GM18867 (cell line): ENCODE results near the gene MTOR.
A peak's percentile ranks its signal among the peaks of the same experiment; 100 is the strongest.

Experiments
- ATAC-seq: cut with Tn5 transposase; IDR thresholded peaks from one replicate; pipeline ENCODE4 v1.9.1; 2021; ENCODE audit warnings: mild to moderate bottlenecking, moderate library complexity; ENCODE audit not compliant: unreplicated experiment

MTOR gene

DNA sequence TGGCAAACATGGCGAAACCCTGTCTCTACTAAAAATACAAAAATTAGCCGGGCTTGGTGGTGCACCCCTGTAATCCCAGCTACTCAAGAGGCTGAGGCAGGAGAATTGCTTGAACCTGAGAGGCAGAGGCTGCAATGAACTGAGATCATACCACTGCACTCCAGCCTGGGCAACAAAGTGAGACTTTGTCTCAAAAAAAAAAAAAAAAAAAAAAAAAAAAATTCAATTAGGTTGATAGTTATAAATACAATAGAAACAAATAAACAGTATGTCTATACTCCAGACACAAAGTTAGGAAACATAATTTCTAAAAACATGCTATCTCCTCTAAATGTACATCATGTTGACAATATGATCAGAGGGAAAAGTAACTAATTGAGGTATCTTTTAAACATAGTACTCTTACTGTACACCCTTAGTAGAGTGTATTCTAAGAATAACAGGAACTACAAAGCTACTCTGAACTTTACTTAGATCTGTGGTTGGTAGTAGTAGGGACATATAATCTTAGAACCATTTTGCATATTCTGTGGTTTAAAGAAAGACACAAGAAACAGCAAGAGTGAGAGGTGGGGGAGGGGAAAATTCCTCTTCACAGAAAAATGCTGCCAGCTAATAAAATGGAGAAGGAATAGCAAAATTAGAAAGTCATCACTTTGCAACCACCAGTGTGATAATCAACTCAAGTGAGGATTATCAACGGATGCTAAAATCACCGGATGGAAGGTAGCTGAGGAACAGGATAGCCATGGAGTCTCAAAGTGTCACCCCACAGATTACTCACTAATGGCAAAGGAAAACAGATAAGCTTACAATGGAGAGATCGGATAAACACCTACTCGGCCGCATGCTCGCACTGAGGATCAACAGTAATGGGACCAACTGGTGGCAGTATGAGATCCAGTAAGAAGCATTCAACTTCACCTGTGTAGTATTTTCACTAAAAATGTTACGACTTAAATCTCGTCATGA lies 35.0 kb downstream of the MTOR start:
- ATAC-seq, result peak; percentile 80

DNA sequence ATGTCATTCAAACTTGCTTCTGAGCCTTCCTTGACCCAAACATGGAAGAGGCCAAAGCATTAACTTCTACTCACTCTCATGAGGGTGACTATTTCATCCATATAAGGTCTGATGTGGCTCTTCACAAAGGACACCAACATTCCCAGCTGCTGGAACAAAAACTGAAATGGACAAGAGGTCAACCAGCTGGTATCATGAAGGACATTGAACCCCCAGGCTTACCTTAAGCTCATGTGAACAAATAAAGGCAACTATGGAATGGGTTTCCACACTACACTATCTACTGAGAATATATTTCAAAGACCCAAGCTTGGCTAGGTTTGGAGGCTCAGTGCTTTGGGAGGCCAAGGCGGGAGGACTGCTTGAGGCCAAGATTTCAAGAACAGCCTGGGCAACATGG lies 46.3 kb downstream of the MTOR start:
- ATAC-seq, result no peak

DNA sequence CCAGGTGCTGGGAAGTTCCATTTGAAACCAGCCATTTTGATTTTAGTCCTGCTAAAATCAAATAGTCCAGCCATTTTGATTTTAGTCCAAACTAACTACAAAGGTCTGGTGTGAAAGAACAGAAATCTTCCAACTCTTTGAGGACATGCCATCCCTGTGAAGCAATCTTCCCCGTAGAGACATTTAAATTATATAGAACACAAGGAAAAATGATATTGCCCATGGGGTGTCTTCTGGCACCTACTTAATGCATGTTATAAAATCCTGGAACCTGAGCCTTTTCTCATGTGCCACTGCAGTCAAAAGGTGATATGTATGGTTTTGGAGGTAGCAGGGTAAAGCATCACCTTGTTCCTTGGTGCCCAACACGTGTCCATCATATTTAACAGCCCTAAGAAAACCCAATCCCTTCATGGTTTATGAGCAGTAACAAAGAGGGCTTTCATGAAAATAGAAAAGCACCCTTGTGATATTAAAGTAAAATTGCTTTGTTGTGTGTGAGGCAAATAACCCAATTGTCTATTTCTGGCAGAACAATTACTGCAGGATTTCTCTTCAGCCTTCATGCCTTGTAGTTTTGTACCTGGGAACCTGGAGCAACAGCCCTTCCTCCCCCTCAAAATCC lies 46.9 kb downstream of the MTOR start:
- ATAC-seq, result no peak

DNA sequence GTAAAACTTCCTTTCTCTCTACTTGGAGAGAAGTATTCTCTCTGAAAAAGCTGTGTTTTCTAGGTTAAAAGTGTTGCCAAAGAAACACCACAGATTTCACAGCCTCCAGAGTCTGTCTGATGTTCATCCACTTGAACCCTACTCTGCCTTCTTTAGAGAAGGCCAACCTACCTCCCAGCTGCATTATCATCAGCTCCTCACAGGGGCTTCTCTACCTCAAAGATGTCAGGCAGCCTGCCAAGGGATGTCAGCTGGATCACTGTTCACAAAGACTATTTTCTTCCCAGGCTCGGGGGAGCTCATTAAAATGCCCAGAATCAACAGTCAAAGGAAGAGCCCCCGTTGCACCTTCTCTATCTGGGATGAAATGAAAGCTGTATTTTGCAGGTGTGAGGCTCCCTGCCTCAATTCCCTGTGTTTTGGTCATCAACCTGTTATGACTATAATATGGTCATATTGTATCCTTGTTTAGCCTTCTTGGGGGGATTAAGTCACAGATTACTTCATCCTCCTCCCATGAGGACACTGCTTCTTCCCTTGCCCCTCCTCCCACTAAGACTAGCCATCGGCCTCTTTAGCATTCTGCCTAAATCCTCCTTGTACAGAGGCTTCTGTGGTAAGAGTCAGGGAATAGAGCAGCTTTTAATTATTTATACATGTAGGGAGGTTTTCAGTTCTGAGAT lies 47.5 kb downstream of the MTOR start:
- no peak for ATAC-seq

DNA sequence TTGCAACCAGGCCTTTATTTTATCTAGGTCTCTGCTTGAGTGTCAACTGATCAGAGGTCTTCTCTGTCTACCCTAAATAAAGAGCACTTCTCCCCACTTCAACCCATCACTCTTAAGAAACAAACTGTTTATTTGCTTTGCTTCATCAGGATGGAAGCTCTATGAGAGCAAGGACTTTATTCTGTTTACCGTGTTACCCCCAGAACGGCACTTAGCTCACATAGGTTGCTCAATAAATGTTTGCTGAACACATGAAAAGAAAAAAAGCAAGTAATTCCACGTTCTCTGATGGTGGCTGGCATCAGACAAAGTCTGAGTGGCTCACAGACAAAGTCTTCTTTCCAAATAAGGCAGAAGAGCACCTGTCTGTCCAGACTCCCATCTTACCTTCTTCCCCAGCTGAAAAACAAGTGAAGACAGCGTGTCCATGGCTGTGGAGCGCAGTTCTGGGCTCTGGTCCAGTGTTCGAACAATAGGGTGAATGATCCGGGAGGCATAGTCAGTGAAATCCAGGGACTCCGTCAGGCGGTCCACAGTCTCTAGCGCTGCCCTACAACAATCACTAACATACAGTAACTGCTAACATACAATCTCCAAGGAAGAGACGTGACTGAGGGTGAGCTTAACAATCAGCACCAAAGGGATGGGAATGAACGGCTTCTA lies 50.3 kb downstream of the MTOR start:
- no peak for ATAC-seq

DNA sequence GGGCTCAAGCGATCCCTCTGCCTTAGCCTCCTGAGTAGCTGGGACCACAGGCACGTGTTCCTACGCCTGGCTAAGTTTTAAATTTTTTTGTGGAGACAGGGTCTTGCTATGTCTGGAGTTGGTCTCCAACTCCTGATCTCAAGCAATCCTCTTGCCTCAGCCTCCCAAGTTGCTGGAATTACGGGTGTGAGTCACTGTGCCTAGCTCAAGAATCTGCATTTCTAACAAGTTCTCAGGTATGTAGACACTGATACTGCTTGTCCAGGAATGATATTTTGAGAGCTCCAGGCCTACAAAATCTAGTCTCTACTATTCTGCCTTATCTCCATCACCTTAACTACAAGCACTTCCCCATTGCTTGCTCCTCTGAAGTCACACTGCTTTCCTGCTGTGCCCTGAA lies 50.9 kb downstream of the MTOR start:
- ATAC-seq, result no peak

DNA sequence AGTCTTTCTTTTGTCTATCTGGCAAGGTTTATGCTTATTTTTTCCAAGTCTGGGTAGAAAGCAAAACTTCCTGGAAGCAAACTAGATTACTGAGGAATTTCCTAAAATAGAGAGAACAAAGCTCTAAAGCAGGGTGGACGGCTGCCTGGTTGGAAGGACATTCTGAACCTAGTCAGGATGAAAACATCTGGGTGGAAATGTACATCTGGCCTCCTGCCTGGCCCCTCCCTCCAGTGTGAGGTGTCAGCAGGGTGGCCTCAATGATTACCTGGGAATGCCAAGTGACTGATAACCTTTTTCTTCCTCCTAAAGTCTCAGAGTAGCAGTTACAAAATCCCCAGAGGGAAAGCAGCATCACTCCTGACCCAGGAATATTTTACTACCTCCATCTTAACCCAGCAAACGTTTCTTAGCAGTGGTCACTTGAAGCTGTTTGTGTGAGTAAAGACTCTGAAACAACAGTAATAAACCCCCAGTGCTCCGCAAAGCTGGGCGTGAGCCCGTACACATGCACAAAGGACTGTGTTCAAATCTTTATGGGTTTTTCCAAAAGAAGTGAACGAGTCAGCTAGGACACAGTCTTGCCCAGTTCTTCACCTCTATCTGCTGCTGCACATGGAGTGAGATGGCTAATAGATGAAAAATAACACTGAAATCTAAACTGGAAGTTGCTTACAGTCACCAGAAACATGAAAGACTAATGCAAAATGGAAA lies 54.3 kb downstream of the MTOR start:
- no peak for ATAC-seq

DNA sequence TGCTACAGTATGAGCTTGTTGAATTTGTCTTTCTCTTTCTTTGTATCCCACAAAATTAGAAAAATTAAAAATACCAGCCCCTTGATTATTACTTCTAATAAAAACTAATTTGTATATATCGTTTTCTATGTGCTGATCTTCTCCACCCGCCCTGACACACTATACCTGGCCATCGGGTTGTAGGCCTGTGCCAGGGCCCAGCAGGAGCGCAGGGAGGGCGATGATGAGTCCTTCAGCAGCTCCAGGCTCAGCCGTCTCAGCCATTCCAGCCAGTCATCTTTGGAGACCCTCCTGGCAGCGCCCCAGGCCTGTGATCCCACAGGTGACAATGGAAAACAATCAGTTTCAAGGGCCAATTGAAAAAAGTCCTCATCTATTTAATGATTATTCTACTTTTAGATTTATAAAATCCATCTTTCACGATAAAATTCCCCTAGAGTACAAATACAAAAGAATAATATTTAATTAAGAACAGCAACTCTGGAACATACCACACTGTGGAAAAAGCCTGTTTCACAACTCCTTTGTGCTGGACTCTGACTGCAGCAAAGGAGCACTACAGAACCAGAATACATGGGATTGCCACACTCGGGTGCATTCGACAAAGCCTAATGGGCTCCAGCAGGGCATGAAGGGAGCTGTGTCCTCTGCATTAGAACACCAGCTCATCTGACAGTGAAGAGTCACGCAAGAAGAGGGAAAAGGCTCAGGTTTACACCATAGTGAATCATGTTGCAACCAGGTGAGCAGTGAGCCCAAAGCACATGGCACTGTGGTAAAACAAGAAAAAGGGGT lies 57.8 kb downstream of the MTOR start:
- no peak for ATAC-seq

DNA sequence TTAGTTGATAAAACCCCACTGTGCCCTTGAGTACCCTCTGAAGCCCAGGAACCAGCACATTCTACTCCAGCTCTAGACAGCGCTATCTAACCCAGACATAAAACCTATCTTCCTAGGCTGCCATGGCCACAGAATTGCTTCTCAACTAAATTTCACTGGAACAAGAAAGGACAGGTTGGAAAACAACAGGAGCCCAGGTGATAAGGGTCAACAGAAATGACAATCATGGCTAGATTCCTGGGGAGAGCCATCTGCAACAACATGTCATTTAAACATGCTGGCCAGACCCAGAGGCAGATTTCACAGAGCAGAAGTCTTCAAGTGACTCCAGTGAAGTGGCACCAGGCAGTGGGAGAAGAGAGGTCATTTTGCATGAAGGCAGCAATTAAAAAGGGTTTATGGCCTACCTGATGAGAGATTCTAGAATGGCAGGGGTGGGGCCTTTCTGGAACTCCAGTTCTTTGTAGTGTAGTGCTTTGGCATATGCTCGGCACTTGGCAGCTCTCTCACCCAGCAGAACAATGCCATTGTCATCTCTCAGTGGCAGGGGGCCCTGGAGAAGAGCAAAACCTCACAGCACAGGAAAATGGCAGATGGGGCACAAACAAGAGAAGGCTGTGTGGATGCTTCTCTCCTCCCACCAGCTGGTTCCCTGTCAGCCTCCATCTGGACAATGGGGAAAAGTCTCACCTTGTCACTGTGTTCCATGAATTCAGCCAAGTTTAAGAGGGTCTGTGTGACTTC lies 63.3 kb downstream of the MTOR start:
- ATAC-seq, result no peak

DNA sequence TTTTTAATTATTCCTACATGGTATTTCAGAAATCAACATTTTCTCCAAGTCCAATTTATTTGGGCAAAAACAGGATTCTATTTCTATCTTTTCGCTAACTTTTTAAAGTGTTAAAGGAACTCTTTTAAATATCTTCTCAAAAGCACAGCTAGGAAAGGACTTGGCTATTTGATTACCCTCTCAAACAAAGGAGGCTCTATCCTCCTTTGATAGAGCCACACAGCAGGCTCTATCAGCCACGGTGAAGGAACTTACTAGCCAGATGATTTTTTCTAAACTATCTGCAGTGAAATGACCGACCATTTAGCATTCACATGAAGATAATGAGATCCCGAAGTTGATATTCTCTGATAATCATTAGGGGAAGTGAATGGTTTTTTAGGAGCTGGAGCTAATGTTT lies 64.1 kb downstream of the MTOR start:
- no peak for ATAC-seq

DNA sequence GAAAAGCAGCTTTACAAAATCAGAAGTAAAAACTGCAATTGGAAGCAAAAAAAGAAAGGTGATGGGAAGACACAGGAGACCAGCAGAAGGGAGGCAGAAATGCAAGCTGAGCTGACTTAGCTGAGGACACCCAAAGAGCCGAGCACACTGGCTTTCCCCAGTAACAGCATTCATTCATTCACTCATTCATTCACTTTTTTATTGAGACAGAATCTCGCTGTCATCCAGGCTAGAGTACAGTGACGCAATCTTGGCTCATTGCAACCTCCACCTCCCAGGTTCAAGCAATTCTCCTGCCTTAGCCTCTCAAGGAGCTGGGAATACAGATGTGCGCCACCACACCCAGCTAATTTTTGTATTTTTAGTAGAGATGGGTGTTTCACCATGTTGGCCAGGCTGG lies 65.0 kb downstream of the MTOR start:
- no peak for ATAC-seq

DNA sequence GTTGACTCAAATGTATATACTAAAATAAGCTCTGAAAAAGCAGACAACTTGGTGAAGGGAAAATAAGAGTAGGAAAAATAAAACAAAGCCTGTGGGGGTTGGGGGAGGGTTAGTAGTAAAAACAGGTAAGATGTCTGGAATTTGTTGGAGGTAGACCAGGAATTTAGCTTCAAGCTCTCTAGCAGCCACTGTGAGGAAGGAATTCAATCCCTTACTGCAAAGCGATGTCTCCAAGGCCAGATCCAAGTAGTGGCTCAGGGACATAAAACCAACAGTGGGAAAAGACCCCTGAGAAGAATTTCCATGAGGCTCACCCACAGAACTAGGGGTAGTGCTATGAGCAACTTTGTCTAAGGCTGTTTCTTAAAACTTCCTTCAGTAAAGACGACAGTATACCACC lies 65.4 kb downstream of the MTOR start:
- ATAC-seq, result no peak

DNA sequence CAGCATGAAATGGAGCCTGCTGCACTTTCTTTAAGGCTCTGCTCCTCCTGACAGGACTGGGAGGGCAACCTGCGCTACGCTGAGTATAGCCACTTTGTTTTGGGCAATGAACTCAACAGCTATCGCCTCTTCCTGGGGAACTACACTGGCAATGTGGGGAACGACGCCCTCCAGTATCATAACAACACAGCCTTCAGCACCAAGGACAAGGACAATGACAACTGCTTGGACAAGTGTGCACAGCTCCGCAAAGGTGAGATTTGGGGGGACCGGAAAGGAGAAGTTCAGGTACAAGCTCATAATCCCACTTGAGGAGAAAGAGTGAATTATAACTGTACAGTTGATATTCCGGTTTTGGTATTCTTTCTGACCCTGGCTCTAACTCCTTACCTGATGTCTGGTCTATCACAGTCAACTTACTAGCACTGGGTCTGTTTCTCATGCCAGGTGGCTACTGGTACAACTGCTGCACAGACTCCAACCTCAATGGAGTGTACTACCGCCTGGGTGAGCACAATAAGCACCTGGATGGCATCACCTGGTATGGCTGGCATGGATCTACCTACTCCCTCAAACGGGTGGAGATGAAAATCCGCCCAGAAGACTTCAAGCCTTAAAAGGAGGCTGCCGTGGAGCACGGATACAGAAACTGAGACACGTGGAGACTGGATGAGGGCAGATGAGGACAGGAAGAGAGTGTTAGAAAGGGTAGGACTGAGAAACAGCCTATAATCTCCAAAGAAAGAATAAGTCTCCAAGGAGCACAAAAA lies 67.8 kb downstream of the MTOR start:
- ATAC-seq, result no peak

DNA sequence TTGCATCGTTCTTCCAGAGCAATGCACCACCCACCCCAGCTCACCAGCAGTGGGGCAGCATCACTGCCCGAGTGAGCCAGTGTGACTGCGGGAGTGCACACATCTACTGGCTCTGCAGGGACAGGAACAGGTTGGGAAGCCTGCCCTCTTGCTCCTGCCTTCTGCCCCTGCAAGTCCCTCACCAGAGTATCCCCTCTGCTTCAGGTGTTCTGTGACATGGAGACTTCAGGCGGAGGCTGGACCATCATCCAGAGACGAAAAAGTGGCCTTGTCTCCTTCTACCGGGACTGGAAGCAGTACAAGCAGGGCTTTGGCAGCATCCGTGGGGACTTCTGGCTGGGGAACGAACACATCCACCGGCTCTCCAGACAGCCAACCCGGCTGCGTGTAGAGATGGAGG lies 69.0 kb downstream of the MTOR start:
- no peak for ATAC-seq

DNA sequence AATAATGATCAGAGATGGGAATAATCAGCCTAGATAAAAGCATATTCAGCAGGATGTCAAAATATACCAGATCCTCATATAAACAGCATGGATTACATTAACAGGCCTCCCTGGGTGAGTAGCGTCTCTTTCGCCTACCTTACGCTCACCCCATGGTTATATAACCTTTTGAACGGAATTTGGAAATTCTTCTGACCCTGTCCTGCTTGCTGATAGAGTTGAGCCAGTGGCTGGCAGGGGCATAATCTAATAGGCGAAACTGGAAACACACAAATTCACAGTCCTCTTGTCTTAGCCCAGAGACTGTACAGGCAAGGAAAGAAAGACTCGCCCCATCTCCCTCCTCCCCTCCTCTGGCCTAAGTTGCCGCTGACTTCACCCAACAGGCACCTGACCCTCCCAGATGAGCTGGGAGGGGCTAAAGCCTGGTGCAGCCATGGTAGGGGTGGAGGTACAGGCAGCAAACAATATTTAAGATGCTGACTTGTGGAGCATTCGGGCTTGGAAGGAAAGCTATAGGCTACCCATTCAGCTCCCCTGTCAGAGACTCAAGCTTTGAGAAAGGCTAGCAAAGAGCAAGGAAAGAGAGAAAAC lies 73.4 kb downstream of the MTOR start, which contains the start of gene ANGPTL7:
TSS of gene ANGPTL7 (plus strand) at position 498 of the 594 bp plus-strand sequence. CDS start 225 bp downstream, outside the sequence.
- no peak for ATAC-seq

DNA sequence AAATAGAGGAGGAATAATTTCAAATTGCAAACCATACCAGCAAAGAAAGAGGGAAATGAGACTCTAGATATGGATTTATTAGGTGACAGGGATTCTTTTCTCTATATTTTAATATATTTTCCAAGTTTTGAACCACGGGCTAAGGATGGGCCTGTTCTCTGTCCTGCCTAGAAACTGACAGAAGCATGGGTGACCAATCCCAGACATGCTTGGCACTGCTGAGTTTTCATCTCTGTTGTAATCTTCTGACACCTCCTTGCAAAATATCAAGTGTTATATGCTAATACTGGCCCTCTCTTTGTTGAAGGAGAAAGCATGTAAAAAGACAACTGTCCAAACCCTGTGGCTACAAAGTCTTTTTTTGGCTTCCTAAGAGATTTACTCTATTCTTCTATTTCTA lies 74.0 kb downstream of the MTOR start:
- no peak for ATAC-seq

DNA sequence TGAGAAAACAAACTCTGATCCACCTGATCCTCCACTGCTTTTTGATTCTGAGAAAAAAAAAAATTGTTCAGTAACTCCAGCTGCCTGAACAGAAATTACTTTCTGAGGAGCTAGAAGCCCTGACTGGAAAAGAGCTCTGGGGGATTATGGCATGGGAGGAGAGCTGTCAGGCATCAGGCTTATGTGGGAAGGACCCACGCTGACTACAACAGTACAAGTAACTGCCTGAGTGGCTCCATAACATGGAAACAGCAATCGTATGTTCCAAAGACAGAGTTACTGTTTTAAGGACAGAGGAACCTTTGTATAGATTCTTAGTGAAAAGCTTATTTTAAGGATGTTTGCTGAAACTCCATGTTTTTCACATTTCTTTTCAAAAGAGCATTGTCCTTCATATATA lies 74.4 kb downstream of the MTOR start:
- ATAC-seq, result no peak

DNA sequence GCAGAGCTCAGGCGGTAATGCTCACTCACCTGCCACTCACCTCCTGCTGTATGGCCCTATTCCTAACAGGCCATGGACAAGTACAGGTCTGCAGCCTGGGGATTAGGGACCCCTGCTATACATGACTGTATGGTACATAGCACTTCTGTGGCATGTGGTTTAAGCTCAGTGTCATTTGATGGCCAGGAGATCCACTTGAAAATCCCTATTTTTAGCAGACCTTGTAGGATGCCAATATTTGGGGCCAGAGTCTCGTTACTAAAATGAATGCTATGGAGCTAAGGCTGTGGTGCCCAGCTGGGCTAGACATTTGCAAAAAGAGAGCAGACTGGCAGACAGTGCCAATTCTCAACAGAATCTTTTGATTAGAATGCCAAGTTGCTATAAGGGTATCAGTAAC lies 74.9 kb downstream of the MTOR start:
- no peak for ATAC-seq
